Measurements from ENCODE around the gene SYNGR3.

SYNGR3 gene

DNA sequence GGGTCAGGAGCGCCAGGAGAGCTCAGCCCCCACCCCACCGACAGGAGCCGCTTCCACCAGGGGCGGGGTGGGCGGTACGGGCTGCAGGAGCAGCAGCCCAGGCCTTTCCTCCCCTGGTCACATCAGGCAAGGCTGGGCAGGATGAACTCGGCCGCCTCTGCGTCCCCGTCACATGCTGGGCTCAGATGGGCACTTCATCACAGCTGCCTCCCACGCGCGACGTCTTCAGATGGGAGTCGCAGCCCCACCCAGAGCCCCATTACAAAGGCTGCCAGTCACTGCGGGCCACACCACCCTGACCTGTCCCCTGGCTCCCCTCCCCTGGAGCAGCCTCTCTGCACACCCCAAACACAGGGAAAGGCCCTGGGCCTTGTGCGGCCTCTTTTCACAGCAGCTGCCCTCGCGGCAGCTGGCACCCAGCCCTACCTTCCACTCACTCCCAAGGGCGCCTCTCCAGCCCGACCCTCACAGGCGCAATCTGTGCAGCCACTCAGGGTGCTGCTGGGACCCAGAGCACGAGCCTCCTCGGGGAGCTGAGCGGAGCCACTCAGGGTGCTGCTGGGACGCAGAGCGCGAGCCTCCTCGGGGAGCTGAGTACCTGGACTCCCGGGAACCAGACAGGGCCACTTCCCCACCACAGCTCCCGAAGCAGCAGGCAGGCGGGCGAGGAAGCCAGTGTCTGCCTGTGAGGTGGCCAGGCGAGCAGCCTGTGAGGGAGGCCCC lies 15.2 kb downstream of the SYNGR3 start:
- Histone ChIP-seq H4K20me1 (ENCODE audit: control insufficient read depth, insufficient read depth, low read depth, low read length) (peaks cover 38% of the 10 kb centered on the region), H3K27me3 (ENCODE audit: control insufficient read depth, low read length) (no peaks in the 10 kb centered on the region), H3F3A (ENCODE audit: control insufficient read depth, insufficient read depth) (no peaks in the 10 kb centered on the region), H3K9me2 (replicated peaks; ENCODE audit: control insufficient read depth, low read length) (no peaks in the 10 kb centered on the region), H3K79me2 (ENCODE audit: control insufficient read depth, low read length) (peaks cover 83% of the 10 kb centered on the region), H3K27ac (ENCODE audit: low read depth, low read length) (no peak overlapping the region), H3K4me2 (ENCODE audit: low read length) (no peak overlapping the region), H3K9me3 (ENCODE audit: control insufficient read depth, insufficient read depth, low read length) (no peaks in the 10 kb centered on the region), H3K4me1 (ENCODE audit: control insufficient read depth, low read length) (peaks cover 43% of the 10 kb centered on the region), H3K4me3 (ENCODE audit: low read length) (no peak overlapping the region), H3K36me3 (ENCODE audit: control insufficient read depth, low read length) (peaks cover 89% of the 10 kb centered on the region)
- TF ChIP-seq EZH2phosphoT487 (IDR thresholded peaks at IDR 0.05; ENCODE audit: borderline replicate concordance, low read length) = no peak

DNA sequence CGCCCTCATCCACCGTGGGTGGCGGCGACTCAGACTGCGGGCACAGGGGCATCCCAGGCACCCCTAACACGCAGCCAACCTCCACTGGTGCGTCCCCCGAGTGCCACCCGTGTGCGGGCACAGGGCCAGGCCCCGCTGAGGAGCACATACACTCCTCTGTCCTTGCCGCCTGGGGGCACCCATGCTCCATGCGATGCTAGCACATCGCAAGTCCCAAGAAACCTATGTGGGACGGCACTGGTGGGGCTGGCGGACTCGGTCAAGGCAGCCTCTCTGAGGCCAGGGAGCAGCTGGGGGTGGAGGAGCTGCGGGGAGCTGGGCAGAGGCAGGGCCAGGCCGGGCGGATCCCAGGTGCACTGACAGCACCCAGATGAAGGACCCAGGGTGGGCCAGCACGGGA lies 15.9 kb downstream of the SYNGR3 start:
- Histone ChIP-seq H3K9me3 (ENCODE audit: control insufficient read depth, insufficient read depth, low read length) (no peaks in the 10 kb centered on the region), H3K36me3 (ENCODE audit: control insufficient read depth, low read length) (peaks cover 85% of the 10 kb centered on the region), H3K4me1 (ENCODE audit: control insufficient read depth, low read length) (peaks cover 47% of the 10 kb centered on the region), H4K20me1 (ENCODE audit: control insufficient read depth, insufficient read depth, low read depth, low read length) (peaks cover 38% of the 10 kb centered on the region), H3K9me2 (replicated peaks; ENCODE audit: control insufficient read depth, low read length) (no peaks in the 10 kb centered on the region), H3F3A (ENCODE audit: control insufficient read depth, insufficient read depth) (no peaks in the 10 kb centered on the region), H3K79me2 (ENCODE audit: control insufficient read depth, low read length) (peaks cover 90% of the 10 kb centered on the region), H3K4me3 (ENCODE audit: low read length) (no peak overlapping the region), H3K27me3 (ENCODE audit: control insufficient read depth, low read length) (no peaks in the 10 kb centered on the region), H3K27ac (ENCODE audit: low read depth, low read length) (no peak overlapping the region), H3K4me2 (ENCODE audit: low read length) (no peak overlapping the region)
- TF ChIP-seq, protein P1, sequence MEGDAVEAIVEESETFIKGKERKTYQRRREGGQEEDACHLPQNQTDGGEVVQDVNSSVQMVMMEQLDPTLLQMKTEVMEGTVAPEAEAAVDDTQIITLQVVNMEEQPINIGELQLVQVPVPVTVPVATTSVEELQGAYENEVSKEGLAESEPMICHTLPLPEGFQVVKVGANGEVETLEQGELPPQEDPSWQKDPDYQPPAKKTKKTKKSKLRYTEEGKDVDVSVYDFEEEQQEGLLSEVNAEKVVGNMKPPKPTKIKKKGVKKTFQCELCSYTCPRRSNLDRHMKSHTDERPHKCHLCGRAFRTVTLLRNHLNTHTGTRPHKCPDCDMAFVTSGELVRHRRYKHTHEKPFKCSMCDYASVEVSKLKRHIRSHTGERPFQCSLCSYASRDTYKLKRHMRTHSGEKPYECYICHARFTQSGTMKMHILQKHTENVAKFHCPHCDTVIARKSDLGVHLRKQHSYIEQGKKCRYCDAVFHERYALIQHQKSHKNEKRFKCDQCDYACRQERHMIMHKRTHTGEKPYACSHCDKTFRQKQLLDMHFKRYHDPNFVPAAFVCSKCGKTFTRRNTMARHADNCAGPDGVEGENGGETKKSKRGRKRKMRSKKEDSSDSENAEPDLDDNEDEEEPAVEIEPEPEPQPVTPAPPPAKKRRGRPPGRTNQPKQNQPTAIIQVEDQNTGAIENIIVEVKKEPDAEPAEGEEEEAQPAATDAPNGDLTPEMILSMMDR (IDR thresholded peaks at IDR 0.05; ENCODE audit: low read depth, low read length, poor library complexity, severe bottlenecking) = no peak
- TF ChIP-seq EZH2phosphoT487 (IDR thresholded peaks at IDR 0.05; ENCODE audit: borderline replicate concordance, low read length) = no peak

DNA sequence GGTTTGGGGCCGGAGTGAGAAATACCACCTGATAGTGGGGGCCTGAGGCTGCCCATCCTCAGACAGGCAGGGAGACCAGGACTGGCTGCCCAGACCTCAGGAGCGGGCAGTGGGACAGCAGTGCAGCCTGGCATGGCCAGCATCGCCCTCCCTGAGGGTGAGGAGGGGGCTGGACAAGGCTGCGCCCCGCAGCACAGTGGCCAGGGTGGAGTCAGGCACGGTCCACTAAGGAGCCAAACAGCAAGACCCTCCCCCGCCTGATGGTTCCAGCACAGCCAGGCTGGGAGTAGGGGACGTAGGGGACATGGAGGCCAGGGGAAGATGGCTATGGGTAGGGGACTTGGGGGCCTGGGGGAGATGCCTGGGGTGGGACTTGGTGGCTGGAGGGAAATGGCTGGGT lies 16.5 kb downstream of the SYNGR3 start:
- Histone ChIP-seq H3K36me3 (ENCODE audit: control insufficient read depth, low read length) (peaks cover 78% of the 10 kb centered on the region), H3K79me2 (ENCODE audit: control insufficient read depth, low read length) (peaks cover 92% of the 10 kb centered on the region), H3K4me2 (ENCODE audit: low read length) (peak overlapping the region; percentile 93; the same call in 1 of the 2 replicates), H4K20me1 (ENCODE audit: control insufficient read depth, insufficient read depth, low read depth, low read length) (peaks cover 38% of the 10 kb centered on the region), H3K4me1 (ENCODE audit: control insufficient read depth, low read length) (peaks cover 50% of the 10 kb centered on the region), H3K27me3 (ENCODE audit: control insufficient read depth, low read length) (no peaks in the 10 kb centered on the region), H3F3A (ENCODE audit: control insufficient read depth, insufficient read depth) (no peaks in the 10 kb centered on the region), H3K27ac (ENCODE audit: low read depth, low read length) (no peak overlapping the region), H3K4me3 (ENCODE audit: low read length) (no peak overlapping the region), H3K9me2 (replicated peaks; ENCODE audit: control insufficient read depth, low read length) (no peaks in the 10 kb centered on the region), H3K9me3 (ENCODE audit: control insufficient read depth, insufficient read depth, low read length) (no peaks in the 10 kb centered on the region)
- no peak for TF ChIP-seq EZH2phosphoT487 (IDR thresholded peaks at IDR 0.05; ENCODE audit: borderline replicate concordance, low read length)
- TF ChIP-seq, protein P1 (IDR thresholded peaks at IDR 0.05; ENCODE audit: low read depth, low read length, poor library complexity, severe bottlenecking) = no peak

DNA sequence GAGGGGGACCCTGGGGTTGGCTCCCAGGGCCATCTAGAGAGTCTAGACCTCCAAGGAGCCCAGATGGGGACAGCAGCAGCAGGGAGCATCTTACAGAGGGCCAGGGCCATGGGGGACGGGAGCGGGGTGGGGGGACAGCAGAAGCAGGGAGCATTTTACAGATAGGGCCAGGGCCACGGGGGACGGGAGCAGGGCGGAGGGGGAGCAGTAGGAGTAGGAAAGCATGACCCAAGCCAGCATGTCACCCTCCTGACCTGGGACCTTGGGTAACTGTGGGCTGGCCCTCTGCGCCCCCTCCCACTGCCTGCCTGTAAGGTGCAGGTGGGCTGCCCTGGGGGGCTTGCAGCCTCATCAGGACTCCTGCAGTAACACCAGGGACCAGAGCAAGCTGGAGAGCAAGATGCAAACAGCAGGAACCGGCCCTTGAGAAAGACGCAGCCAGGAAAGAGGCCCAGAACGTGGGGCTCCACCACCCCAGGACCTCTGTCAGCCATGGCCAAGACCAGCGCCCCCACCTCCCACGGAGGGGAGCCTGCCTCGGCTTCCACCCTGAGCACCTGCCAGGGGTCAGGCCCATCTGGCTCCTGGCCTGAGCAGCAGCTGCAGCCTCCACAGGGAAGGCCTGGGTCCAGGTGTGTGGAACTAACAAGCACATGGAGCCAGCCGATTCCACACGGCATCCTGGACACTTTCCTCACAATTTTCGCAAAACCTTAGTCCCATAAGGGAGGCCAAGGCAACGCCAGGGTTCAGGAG lies 17.5 kb downstream of the SYNGR3 start:
- Histone ChIP-seq H4K20me1 (ENCODE audit: control insufficient read depth, insufficient read depth, low read depth, low read length) (peaks cover 38% of the 10 kb centered on the region), H3K27me3 (ENCODE audit: control insufficient read depth, low read length) (no peaks in the 10 kb centered on the region), H3K4me1 (ENCODE audit: control insufficient read depth, low read length) (peaks cover 50% of the 10 kb centered on the region), H3K4me2 (ENCODE audit: low read length) (peak overlapping the region; percentile 93), H3F3A (ENCODE audit: control insufficient read depth, insufficient read depth) (no peaks in the 10 kb centered on the region), H3K9me2 (replicated peaks; ENCODE audit: control insufficient read depth, low read length) (no peaks in the 10 kb centered on the region), H3K79me2 (ENCODE audit: control insufficient read depth, low read length) (peaks cover 84% of the 10 kb centered on the region), H3K4me3 (ENCODE audit: low read length) (peak overlapping the region; percentile 88), H3K36me3 (ENCODE audit: control insufficient read depth, low read length) (peaks cover 69% of the 10 kb centered on the region), H3K9me3 (ENCODE audit: control insufficient read depth, insufficient read depth, low read length) (no peaks in the 10 kb centered on the region), H3K27ac (ENCODE audit: low read depth, low read length) (peak overlapping the region; percentile 59)
- no peak for TF ChIP-seq EZH2phosphoT487 (IDR thresholded peaks at IDR 0.05; ENCODE audit: borderline replicate concordance, low read length)
- TF ChIP-seq, protein P1 (IDR thresholded peaks at IDR 0.05; ENCODE audit: low read depth, low read length, poor library complexity, severe bottlenecking) = no peak
